IPS-15b (cell line): ENCODE measurements around the gene SSC4D.
"Not testable (repeated sequence)": the region's sequence is repeated elsewhere in the genome, so short reads cannot be mapped to it uniquely, and the experiment has no call there.

ENCODE experiments used
- H3K27me3 ChIP-seq: one replicate; pipeline ENCODE4 v1.6.1; 2013; ENCODE audit warnings: low read length; ENCODE audit not compliant: control insufficient read depth, insufficient read depth
- H3K36me3 ChIP-seq: one replicate; pipeline ENCODE4 v1.6.1; 2013; ENCODE audit warnings: low read length; ENCODE audit not compliant: control insufficient read depth, insufficient read depth
- H3K4me1 ChIP-seq: one replicate; pipeline ENCODE4 v1.6.1; 2013; ENCODE audit warnings: mild to moderate bottlenecking, low read length; ENCODE audit not compliant: control insufficient read depth, insufficient read depth
- H3K4me3 ChIP-seq: one replicate; pipeline ENCODE4 v1.5.1; 2013; ENCODE audit warnings: low read depth, low read length
- H3K9ac ChIP-seq: one replicate; pipeline ENCODE4 v1.6.1; 2013; ENCODE audit warnings: low read depth, mild to moderate bottlenecking, low read length
- H3K9me3 ChIP-seq: one replicate; pipeline ENCODE4 v1.6.1; 2013; ENCODE audit warnings: mild to moderate bottlenecking, low read length; ENCODE audit not compliant: control insufficient read depth, insufficient read depth

The SSC4D gene

DNA sequence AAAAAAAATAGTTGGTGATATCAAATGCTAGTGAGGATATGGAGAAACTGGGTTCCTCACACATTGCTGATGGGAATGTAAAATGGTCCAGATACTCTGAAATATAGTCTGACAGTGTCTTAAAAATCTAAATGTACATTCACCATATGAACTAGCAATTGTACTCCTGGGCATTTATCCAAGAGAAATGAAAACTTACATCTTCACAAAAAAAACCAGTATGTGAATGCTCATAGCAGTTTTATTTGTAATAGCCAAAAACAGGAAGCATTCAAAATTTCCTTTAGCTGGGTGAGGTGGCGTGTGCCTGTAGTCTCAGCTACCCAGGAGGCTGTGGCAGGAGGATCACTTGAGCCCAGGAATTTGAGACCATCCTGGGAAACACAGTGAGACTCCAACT, 2.1 kb upstream of the SSC4D start:
- peaks cover 7% of the 10 kb centered on the region for H3K4me1 ChIP-seq
- no peak overlapping the region for H3K4me3 ChIP-seq
- H3K27me3 ChIP-seq: peaks cover 2% of the 10 kb centered on the region
- no peak overlapping the region for H3K9ac ChIP-seq
- H3K9me3 ChIP-seq: no peaks in the 10 kb centered on the region
- no peaks in the 10 kb centered on the region for H3K36me3 ChIP-seq

DNA sequence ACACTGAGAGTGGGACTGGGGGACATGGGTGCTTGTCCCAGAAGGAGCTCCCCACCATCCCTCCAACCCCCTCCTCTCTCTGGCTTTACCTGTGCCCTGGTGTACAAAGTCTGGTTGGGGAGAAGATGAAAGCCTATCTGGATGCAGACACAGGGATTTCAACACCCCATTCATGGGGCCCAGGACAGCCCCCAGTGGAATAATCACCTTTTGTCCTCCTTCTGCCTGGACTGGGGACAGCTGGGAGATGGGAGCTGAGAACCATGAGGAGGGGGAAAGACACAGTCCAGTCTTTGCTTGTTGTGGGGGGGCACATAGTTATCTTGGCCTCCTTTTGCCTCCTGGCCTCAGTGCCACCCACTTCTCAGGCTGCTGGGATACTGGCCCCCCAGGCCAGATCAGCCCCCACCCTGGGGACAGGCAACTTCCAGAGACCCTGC, 1.4 kb downstream of the SSC4D start:
- H3K9ac ChIP-seq: no peak overlapping the region
- no peaks in the 10 kb centered on the region for H3K36me3 ChIP-seq
- no peak overlapping the region for H3K4me3 ChIP-seq
- peaks cover 10% of the 10 kb centered on the region for H3K4me1 ChIP-seq
- H3K9me3 ChIP-seq: no peaks in the 10 kb centered on the region
- peaks cover 2% of the 10 kb centered on the region for H3K27me3 ChIP-seq

DNA sequence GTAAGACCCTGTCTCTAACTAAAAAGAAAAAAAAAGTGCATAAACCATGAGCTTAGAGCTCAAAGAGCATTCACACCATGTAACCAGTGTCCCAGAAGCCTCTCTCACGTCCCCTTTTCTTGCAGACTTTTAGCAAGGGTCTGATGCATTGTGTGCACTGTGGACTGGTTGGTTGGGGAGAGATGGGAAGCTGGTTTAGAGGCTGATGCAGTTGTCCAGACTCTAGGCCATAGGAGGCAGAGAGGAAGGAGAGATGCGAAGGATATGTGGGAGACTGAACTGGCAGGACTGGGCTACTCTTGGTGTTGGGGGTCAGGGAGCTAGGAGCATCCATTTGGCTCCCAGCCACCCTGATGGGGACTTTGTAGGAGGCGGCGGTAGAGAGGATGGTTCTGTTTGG, 1.8 kb downstream of the SSC4D start:
- peaks cover 2% of the 10 kb centered on the region for H3K27me3 ChIP-seq

DNA sequence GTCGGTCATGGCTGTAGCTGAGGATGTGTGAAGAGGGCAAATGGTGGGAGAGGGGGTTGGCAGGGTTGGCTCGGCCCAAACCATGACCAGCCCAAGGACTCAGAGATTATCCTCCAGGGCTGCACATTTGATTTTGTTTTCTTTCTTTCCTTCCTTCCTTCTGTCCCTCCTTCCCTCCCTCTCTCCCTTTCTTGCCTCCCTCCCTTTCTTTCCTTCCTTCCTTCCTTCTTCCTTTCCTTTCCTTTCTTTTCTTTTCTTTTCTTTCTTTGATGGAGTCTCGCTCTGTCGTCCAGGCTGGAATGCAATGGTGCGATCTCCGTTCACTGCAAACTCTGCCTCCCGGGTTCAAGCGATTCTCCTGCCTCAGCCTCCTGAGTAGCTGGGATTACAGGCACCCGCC, 3.8 kb downstream of the SSC4D start:
- H3K9ac ChIP-seq: no peak overlapping the region
- H3K4me1 ChIP-seq: peaks cover 10% of the 10 kb centered on the region
- no peaks in the 10 kb centered on the region for H3K9me3 ChIP-seq
- H3K36me3 ChIP-seq: no peaks in the 10 kb centered on the region
- H3K4me3 ChIP-seq: no peak overlapping the region
- H3K27me3 ChIP-seq: peaks cover 2% of the 10 kb centered on the region

More for the DNA sequence above, 1.8 kb downstream of the SSC4D start:
- Histone ChIP-seq H3K36me3 (no peaks in the 10 kb centered on the region), H3K4me1 (peaks cover 10% of the 10 kb centered on the region), H3K9me3 (no peaks in the 10 kb centered on the region), H3K4me3 (no peak overlapping the region), H3K9ac (no peak overlapping the region)

DNA sequence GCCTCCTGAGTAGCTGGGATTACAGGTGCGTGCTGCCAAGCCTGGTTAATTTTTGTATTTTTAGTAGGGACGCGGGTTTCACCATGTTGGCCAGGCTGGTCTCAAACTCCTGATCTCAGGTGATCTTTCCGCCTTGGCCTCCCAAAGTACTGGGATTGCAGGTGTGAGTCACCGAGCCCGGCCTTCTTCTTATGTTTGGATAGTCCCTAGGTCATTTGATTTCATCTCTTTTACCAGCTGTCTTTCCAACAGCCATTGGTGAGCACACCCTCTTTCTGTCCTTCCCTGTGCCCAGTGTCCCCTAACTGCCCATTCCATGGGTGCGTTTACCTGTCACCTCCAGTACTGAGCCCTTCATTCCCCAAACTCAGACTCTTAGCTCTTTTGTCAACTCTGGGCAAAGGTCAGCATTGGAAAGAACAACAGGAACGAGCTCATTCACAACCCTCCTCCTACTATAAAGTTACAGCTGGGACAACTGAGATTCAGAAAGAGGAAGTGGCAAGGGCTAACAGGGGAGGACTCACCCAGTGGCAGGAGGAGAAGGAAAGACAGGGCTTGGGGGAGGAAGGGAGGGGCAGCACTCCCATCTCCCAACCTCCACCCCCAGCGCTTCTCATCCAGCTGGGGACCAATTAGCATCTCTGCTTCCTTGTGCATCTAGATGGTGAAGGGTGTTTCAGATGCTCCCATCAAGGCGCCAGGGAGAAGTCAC, 5.6 kb downstream of the SSC4D start:
- Histone ChIP-seq H3K4me3 (no peak overlapping the region), H3K27me3 (peaks cover 2% of the 10 kb centered on the region), H3K9me3 (no peaks in the 10 kb centered on the region), H3K4me1 (peaks cover 6% of the 10 kb centered on the region), H3K9ac (no peak overlapping the region), H3K36me3 (no peaks in the 10 kb centered on the region)

DNA sequence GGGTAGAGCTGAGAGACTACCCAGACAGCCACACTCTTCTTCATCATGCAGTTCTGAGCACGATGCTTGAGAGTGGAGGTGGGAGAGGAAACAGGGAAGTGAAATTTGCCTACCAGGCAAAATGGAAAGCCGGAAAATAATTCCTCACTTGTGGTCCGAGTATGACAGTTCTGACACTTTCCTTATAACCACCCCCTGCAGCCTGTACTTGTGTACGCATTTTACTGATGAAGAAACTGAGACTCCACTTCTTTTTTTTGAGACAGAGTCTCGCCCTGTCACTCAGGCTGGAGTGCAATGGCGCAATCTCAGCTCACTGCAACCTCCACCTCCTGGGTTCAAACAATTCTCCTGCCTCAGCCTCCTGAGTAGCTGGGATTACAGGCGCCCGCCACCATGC, 6.4 kb downstream of the SSC4D start:
- not testable (repeated sequence) for H3K9ac ChIP-seq, H3K27me3 ChIP-seq, H3K9me3 ChIP-seq, H3K4me1 ChIP-seq, H3K36me3 ChIP-seq, H3K4me3 ChIP-seq

DNA sequence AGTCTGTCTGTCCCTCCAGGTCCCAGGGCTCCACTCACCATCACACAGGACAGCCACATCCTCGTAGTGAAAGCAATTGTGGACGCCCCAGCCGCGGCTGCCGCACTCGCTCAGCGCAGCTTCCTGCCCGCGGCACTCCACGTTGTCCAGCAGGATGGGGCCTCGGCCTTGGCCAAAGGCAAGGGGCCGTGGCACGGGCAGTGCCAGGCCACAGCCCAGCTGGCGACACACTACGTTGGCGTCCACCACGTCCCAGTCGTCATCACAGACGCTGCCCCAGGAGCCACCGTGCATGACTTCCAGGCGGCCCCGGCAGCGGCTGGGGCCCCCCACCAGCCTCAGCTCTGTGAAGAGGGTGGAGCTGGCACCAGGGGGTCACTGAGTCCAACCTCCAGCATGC, 9.2 kb downstream of the SSC4D start:
- Histone ChIP-seq H3K4me1 (peaks cover 10% of the 10 kb centered on the region), H3K4me3 (no peak overlapping the region), H3K9me3 (no peaks in the 10 kb centered on the region), H3K36me3 (no peaks in the 10 kb centered on the region), H3K9ac (no peak overlapping the region), H3K27me3 (peaks cover 5% of the 10 kb centered on the region)

DNA sequence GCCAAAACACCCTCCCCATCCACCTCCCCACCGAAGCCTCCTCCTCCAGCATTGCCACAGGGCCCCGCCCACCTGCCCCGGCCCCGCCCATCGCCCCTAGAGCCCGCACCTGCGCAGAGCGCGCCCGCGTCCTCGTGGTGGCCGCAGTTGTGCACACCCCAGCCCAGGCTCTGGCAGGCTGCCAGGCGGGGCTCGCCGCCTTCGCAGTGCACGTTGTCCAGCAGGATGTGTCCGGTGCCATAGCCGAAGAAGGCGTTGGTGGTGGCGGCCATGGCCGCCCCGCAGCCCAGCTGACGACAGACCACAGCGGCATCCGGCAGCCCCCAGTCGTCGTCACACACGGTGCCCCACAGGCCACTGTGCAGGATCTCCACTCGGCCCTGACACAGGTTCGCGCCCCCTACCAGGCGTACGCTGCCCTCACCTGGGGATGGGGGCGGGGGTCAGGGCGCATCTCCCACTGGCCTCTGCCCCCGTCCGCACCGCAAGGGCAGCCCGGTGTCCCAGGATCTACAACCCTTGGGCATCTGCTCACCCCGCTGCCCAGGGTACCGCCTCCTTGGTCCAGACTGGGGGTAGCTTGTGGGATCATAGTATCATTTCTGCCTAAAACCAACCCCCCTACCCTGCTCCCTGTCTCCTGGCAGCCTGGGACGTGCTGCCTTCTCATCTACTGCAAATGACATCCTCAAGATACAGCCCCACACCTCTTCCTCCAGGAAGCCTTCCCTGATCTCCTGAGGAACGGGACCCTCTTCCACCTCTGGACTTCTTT, 11.9 kb downstream of the SSC4D start:
- H3K27me3 ChIP-seq: peaks cover 5% of the 10 kb centered on the region
- no peaks in the 10 kb centered on the region for H3K9me3 ChIP-seq
- no peaks in the 10 kb centered on the region for H3K36me3 ChIP-seq
- no peak overlapping the region for H3K9ac ChIP-seq
- H3K4me1 ChIP-seq: peaks cover 10% of the 10 kb centered on the region
- H3K4me3 ChIP-seq: peak overlapping the region; percentile 45

DNA sequence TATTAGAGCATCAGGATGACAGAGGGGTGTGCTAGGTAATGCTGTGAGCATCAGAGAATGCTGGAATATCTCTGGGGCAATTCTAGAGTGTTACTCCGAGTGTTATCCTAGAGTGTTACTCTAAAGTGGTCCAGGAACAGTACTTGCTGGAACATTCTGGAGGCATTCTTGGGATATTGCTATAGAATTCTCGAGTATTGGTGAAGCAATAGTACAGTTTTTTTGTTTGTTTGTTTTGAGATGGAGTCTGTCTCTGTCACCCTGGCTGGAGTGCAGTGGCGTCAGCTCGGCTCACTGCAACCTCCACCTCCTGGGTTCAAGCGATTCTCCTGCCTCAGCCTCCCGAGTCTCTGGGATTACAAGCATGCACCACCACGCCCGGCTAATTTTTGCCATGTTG, 12.6 kb downstream of the SSC4D start:
- Histone ChIP-seq H3K9me3 (no peaks in the 10 kb centered on the region), H3K4me1 (peaks cover 10% of the 10 kb centered on the region), H3K4me3 (no peak overlapping the region), H3K36me3 (no peaks in the 10 kb centered on the region), H3K9ac (no peak overlapping the region), H3K27me3 (peaks cover 5% of the 10 kb centered on the region)

DNA sequence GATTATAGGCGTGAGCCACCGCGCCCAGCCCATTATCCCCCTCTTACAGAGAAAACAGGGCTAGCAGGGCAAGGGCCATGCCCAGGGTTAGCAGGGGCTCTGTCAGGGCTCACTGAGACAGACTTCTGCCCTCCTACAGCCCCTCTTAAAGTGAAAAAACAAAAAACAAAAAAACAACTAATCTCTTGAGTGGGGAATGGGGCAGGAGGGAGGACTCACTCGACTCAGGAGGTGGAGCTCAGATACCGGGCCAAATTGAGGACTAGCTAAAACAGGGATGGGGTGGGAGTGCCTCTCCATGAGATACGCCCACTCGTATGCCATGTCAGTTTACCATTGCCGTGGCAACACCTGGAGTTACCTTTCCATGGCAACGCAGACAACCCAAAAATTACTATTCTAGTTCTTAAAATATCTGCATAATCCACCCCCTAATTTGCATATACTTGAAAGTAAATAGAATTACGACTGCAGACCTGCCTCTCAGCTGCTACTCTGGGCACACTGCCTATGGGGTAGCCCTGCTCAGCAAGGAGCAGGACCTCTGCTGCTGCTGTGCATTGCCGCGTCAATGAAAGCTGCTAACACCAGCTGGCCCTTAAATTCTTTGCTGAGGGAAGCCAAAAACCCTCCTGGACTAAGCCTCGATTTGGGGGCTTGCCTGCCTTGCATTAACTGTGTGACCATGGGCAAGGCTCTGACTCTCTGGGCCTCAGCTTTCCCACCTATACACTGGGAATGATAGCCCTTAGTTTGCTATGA, 13.4 kb downstream of the SSC4D start:
- Histone ChIP-seq H3K9ac (no peak overlapping the region), H3K36me3 (no peaks in the 10 kb centered on the region)

DNA sequence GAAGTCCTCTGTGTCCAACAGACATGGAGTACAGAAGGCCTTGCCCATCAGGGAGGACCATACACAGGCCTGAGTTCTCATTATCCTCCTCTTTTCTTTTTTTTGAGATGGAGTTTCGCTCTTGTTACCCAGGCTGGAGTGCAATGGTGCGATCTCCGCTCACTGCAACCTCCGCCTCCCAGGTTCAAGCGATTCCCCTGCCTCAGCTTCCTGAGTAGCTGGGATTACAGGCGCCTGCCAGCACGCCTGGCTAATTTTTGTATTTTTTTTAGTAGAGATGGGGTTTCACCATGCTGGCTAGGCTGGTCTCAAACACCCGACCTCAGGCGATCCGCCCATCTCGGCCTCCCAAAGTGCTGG, 13.9 kb downstream of the SSC4D start:
- H3K27me3 ChIP-seq, H3K4me3 ChIP-seq, H3K9ac ChIP-seq, H3K36me3 ChIP-seq, H3K9me3 ChIP-seq, H3K4me1 ChIP-seq: not testable (repeated sequence)

More for the DNA sequence above, 13.4 kb downstream of the SSC4D start:
- H3K9me3 ChIP-seq: no peaks in the 10 kb centered on the region
- peaks cover 10% of the 10 kb centered on the region for H3K4me1 ChIP-seq
- H3K27me3 ChIP-seq: peaks cover 5% of the 10 kb centered on the region
- no peak overlapping the region for H3K4me3 ChIP-seq
